ENCODE measurements around the gene TRIM28.

The TRIM28 gene

GRCh38 chr19:58579473-58580142, 35.7 kb downstream of the TRIM28 start:
- no peak for DNase-seq

- DNase-seq, result peak; percentile 90
These were observed 37.6 kb downstream of the TRIM28 start for GRCh38 chr19:58581227-58582141.

GRCh38 chr19:58582985-58583384, 39.1 kb downstream of the TRIM28 start:
- DNase-seq, result no peak

- DNase-seq, result no peak
These were observed 40.9 kb downstream of the TRIM28 start for GRCh38 chr19:58584498-58585441.

- DNase-seq, result no peak
These were observed 41.7 kb downstream of the TRIM28 start for GRCh38 chr19:58585442-58586132.

- no peak for DNase-seq
These were observed 42.4 kb downstream of the TRIM28 start for GRCh38 chr19:58586133-58586765.

Measured in stimulated activated CD4-positive, alpha-beta T cell treated with anti-CD3 and anti-CD28 coated beads, Interleukin-4, amount 100 ng/mL, for 1 hour (primary cell).